HG03108 (cell line): ENCODE measurements around the gene MPG.
"Not testable (repeated sequence)": the region's sequence is repeated elsewhere in the genome, so short reads cannot be mapped to it uniquely, and the experiment has no call there.

Source experiments
- ATAC-seq: cut with Tn5 transposase; IDR thresholded peaks from one replicate; pipeline ENCODE4 v1.9.1; 2021; ENCODE audit warnings: moderate library complexity; ENCODE audit not compliant: unreplicated experiment

Gene MPG, protein sequence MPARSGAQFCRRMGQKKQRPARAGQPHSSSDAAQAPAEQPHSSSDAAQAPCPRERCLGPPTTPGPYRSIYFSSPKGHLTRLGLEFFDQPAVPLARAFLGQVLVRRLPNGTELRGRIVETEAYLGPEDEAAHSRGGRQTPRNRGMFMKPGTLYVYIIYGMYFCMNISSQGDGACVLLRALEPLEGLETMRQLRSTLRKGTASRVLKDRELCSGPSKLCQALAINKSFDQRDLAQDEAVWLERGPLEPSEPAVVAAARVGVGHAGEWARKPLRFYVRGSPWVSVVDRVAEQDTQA

DNA sequence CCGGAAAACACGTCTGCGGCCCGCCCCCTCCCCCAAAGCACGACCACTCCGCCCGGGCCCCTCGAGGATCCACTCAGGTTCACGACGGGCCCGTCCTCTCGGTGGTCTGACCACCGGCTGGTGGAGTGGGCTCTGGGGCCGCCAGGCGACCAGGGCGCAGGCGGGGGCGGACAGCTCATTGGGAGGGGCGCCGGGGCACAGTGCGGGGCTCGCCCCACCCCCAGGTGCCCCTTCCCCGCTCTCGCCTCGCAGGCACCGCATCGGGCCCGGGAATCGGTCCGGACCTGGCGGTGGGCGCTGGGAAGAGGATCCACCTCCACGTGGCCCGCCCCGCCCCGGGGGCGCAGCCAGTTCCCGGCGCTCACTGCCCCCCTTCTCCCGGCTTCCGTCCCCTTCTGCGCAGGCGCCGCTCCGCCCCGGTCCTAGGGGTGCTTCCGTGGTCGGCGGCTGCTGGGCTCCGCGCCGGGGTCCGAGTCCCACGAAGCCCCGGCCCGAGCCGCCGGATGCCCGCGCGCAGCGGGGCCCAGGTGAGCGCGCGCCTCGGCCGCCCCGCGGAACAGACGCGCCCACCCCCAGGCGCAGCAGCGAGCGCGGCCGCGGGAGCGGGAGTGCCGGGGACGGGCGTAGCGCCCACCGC is at the start of gene MPG:
Gene MPG (plus strand): TSS at position 419 of the 637 bp plus-strand sequence. CDS start 85 bp downstream, at position 504.
- ATAC-seq = peak; percentile 68

DNA sequence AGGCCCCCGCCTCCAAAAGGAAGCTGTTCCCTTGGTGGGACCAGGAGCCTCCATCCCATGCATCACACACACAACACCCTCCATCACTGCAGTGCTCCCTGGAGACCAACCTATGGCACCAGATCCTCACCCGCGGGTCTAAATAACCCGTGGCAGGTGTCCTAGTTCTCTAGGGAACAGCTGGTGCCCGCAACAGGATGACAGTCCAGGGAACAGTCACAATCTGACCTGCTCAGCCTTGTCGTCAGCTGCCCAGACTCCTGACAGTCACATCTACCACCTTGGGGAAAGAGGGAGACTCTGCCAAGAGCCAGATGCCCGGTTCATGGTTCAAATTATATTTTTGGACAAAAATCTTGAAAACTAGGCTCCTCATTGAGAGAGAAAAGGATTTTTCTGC is 47.4 kb upstream of the MPG start:
- ATAC-seq = not testable (repeated sequence)

DNA sequence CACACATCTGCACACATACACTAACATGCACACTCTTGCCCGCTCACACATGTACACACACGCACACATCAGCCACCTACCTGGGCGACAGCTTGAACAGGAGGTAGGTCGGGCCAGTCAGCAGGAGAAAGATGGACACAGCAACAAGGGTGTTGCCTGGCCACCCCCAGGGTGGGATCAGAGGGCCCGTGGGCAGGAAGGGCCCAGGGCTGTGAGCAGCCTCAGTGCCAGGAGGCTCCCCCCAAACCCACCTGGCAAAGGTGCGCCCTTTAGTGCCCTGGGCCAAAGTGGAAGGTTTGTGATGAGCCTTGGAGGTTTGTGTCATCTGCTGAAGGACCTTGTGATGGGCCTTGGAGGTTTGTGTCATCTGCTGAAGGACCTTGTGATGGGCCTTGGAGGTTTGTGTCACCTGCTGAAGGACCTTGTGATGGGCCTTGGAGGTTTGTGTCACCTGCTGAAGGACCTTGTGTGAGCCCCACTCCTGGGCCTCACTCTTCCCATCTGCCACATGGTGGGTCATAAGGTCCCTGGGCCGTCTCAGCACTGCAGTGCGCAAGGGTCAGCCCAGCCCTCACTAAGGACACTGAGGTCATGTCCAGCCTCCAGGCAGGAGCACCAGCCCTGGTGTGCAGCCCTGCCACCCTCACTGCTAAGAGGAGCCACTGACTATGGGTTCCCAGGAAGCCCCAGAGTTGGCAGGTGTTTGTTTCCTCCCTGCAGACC is 44.7 kb upstream of the MPG start:
- ATAC-seq = not testable (repeated sequence)

DNA sequence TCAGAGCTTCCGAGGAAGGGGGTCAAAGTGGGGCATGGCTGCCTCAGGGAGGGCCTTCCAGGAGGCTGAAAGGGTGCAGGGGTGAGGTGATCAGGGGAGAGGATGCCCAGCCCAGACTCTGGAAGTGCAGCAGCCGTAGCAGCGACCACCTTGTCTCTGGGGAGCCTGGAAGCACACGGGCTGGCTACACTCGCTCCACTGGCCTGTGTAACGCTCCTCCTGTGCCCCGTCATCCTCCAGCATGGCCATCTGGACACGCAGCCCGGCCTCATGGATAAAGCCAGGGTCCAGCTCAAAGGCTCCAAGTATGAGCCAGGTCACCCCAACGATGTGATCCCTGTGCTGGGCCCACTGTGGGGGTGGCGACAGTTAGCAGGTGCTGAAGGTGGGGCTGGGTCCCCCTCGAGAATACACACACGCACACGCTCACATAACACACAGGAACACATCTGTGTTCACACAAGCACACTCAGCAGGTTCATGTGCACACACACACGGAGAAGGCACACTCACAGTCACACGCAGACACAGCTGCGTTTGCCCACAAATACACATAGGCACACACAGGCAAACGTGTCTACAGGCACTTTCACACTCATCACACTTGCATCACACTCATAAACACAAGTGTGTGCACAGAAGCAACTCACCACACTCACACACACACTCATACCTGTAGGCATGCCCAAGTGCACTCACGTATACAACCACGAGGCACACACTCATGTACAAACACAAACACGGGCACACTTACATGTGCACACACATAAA is 44.0 kb upstream of the MPG start:
- no peak for ATAC-seq

DNA sequence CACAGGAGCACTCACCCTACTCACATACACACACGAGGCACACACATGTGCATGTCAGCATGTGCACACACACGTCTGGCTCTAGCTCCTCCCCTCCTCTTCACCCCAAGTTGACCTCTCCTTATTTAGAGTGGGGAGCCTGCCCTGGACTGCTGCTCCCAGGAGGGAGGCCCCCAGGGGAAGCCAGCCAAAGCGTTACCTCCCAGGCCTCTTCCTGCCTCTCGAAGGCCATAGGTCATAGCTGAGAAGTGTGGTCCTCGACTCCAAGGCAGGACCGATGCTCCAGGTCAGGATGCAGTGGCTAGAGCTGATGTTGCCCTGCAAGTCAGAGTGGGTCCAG is 43.4 kb upstream of the MPG start:
- ATAC-seq = no peak

DNA sequence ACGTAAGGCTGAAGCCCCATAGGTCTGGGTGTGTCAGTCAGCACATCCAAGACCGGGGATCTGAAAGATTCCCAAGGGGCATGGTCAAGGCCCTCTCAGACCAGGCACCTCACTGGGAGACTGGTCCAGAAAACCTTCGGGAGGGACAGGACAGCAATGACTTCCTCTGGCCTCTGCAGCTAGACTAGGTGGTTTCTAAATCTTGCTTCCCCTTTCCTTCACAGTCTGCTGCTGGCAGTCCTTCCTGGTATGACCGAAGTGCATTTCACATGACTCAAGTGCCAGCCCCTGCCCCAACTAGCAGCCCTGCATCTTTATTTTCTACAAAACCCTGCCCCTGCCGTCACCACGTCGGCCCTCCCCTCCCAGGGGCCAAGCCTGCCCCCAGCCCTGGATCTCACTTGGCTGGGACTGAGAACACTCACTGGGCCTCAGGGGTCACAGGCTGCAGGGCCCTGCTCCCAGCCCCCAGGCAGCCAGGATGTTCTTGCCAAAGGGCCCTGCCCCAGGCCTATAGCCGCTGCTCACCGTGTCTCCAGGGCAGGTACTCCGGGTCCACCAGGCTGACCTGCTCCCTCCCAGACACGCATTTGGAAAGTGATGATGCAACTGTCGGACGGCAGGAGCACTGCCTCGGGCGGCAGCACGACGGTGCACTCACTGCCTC is 42.9 kb upstream of the MPG start:
- no peak for ATAC-seq

DNA sequence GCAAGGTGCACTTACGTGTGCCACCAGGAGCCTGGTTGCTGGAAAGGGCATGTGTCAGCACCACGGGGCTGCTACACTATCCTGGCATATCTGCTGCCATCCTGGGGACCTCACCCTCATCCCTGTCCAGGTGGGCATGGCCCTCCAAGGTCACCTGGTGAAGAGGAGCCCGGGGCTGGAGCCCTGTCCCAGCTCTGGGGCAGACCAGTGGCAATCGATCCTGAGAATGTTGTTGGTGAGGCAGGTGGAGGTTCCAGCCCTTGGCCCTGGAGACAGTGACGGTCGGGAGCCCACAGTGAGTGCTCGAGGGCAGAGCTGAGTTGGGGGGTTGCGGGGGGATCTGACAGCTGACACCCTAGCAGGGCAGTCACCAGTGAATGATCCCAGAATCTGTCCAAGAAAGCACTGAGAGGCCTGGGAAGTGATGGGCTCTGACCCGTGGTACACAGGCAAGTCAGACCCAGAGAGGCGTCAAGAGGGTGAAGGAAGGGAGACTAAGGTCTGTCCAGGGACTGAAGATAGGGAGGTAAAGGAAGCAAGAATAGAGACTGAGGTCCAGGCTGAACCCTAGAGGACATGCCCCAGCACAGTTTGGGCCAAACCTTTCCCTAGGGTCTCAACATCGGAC is 42.2 kb upstream of the MPG start:
- ATAC-seq = no peak

DNA sequence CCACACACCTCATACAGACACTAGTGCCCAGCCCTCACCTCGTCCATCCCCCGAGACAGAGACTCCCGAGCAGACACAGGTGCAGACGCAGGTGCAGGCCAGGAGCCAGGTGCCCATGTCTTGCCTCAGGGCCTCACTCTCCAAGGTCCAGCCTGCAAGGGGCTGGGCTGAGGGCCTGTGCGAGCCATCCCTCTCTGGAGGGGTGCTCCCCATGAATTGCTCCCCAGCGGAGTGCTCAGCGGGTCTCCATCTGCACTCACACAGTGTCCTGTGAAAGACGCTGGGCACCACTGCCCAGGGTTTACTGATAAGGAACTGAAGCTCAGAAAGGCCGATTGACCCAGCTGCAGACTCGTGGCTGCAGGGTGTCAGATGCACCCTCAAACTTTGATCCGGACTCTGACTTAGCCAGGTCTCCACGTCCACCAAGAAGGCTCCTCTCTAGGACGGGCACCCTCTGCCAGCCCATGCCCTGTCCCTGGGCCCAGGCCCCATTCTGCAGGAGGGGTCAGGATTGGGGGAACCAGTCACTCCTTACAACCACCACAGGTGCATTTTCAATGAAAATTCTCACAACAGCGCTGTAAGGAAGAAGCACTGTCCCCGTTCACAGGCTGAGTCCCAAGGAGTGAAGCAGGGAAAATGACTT is 41.6 kb upstream of the MPG start:
- ATAC-seq = no peak

DNA sequence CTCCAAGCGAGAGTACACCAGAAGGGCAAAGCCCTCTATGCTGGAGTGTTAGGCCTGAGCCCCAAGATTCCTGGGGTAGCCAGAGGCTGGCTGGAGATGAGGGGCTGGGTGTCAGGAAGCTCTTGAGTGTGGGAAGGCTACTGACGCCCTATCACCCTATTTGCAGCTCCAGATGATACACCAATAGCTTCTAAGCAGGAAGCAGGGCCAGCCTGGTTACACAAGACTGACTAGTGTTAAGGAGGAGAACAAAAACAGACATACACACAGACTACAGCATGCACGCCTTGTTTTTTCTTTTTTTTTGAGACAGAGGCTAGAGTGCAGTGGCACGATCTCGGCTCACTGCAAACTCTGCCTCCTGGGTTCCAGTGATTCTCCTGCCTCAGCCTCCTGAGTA is 40.5 kb upstream of the MPG start:
- ATAC-seq = no peak

DNA sequence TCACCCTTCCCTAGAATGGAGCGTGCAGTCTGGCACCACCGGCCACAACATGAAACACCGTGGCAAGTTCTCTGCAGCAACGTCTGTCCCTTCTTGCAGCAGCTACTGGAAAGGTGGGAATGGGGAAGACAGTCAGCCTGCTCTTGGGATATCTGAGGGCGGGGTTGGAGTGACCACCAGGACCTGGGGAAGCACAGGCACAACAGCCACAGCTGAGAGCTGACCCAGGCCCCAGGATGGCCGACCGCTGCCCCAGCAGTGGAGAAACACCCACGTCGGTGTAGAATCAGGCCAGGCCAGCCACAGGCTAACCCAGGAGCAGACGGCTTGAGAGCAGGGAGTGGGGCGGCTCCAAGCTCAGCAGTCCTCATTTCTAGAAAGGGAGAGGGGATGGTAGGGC is 39.8 kb upstream of the MPG start:
- not testable (repeated sequence) for ATAC-seq

DNA sequence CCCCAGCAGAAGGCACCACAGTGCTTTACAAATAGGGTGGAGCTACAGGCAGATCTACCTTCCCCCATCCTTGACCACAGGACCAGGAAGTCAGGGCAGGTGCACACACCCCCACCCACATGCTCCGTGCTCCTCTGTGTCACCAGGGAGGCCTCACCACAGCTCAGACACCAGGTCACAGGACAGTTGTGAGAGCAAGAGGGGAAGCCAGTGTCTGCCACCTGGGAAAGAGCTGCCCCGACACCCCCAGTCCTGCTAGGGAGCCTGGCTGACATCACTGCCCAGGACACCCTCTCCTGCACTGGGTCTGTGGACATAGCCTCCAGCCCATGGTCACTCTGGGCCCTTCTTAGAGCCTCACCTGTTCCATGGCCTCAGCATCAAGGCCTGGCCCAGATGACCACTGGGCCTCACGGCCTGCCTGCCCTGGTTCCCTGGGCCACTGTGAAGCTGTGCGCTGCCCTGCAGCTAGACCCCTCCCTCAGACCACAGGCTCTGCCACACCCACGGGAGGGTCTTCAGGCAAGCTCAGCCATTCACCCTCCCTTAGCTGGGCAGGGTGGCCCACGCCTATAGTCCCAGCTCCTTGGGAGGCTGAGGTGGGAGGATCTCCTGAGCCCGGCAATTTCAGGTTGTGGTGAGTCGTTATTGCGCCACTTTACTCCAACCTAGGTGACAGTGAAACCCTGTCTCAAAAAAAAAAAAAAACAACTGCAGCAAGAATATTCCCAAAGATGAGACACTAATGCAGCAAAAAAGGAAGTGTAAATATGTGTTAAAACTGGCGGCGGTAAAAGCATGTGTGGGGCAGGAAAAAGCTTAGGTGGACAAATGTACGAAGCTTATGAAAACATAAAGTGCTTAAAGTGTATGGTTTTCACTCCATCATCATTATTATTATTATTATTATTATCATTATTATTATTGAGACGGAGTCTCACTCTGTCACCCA is 38.8 kb upstream of the MPG start:
- ATAC-seq = peak; percentile 79

DNA sequence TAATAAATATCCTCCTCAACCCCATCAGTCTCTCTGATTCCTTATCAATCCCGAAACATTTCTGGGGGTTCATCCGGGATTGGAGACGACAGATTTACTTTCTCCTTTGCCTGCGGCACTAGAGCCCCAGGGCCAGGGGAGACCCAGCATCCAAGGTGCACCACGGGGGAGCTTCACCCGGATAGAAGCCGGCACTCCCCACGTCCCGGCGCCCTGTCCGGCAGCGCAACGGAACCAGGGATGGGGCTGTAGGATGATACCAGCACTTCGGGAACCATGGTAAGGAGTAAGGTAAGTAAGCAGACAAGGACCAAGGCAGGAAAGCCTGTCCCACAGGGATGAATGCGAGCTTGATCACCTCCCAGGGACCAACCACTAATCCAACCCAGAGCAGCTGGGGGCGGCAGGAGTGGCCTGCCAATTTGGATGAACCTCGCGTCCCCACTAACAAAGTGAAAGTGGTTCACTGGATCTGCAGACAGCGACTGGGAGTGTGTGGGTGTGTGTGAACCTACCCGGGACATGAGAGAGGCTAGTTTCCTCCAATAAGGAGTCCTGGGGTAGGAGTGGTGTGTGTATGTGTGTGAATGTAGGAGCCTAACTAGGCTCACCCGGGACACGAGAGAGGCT is 36.5 kb upstream of the MPG start:
- no peak for ATAC-seq

DNA sequence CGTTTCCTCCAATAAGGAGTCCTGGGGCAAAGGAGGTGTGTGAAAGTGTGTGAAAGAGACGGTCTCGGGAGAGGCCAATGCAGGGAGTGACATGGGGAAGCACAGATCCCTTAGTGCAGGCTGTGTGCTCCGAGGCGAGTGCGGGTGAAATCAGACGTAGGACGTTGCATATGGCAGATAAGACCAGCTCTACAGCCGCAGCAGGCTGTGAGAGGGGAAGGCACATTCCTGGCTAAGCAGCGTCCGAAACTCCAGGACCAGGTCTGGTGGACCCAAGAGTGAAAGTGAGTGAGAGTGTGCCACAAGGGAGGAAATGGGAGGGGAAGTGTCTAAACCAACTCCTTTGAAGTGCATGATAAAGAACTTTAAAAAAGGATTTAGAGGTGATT is 36.0 kb upstream of the MPG start:
- ATAC-seq = no peak

DNA sequence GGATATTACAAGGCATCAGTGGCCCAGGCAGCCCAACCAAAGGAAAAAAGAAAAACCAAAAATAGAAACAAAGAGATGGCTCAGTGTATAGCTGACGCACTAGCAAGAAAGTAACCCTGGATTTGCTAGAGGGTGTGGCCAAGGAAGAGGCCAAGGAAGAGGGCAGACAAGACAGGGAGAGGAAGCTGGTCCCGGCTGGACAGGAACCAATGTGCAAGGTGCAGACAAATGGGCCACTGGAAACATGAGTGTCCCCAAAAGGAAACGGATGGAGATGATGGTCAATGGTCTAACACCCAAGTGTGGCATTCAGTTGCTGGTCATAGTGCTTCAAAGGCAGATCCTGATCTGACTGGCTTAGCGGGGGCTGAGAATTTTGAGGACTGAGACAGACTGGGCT is 35.3 kb upstream of the MPG start:
- ATAC-seq = no peak

DNA sequence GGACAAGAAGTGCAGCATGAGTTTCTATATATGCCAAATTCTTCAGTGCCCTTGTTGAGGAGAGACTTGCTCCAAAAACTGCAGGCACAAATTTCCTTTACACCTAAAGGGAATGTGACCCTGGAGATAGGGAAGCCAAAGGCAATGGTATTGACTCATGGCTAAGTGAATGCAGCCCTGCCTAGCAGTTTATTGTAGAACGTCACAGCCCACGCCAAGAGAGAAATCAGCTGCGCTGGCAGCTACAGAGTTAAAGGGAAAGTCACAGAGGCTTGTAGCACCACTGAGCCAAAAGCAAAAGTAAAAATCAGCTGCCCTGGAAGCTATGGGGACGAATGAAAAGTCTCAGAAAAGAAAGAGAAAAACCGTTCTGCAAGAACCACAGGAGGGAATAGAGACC is 34.7 kb upstream of the MPG start:
- ATAC-seq = no peak

DNA sequence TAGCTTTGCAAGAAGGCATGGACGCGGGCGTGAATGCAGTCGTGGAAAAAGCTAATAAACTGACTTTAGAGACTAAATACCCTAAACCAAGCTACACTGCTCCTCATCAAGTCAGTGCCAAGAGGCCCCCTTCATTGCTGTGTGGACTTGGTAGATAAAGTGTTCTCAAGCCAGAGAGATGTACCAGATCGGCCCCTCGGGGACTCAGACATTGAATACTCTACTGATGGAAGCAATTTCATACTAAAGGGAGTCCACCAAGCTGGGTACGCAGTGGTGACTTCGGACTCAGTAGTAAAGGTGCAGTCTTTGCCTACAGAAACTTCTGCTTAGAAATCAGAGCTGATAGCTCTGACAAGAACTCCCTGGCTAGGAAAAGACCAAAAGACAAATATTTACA is 33.4 kb upstream of the MPG start:
- no peak for ATAC-seq

DNA sequence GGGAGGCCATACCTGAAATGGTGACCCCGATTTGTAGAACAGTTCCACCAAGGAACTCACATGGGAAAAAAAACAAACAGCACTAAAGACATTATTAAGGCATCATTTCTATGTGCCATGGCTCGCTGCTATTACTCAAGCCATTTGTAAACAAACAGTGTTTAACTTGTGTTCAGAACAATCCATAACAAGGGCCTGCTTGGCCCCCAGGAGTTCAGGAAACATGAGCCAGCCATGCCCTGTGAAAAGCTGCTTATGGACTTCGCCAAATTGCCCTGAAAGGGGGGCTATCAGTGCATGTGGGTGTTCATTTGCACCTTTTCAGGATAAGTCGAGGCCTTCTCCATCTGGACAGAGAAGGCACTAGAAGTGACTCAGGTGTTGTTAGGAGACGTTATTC is 32.6 kb upstream of the MPG start:
- no peak for ATAC-seq

DNA sequence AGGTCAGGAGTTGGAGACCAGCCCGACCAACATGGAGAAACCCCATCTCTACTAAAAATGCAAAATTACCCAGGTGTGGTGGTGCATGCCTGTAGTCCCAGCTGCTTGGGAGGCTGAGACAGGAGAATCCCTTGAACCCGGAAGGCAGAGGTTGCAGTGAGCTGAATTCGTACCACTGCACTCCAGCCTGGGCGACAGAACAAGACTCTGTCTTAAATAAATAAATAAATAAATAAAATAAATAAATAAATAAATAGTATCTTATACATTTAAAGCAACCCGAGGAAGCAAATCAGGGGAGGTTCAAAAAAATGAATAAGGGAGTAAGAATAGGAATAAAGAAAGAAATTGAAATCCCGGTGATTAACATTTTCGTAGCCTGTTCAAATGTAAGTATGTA is 31.5 kb upstream of the MPG start:
- not testable (repeated sequence) for ATAC-seq
